Mammary epithelial cell (primary cell): ENCODE data around the gene PLA2G4E.

Experiments used
- CTCF ChIP-seq, 2 donors: IDR thresholded peaks in 1 of 2; conservative IDR thresholded peaks in 1 of 2; 2 replicates each; pipeline ENCODE4 v1.5.1; 2011 to 2012; ENCODE audit warnings: inconsistent platforms in 2 of 2, low read length in 2 of 2, mild to moderate bottlenecking in 2 of 2, control low read depth in 1 of 2, low read depth in 1 of 2; ENCODE audit not compliant: insufficient read depth in 1 of 2; ENCODE audit errors: extremely low read depth in 1 of 2
- EZH2 ChIP-seq: IDR thresholded peaks from 2 replicates; pipeline ENCODE4 v1.6.1; 2012; ENCODE audit warnings: low read length, inconsistent platforms, borderline replicate concordance

GRCh38 chr15:41965441-41966413 is 55.1 kb downstream of the PLA2G4E start:
- no peak for TF ChIP-seq CTCF (conservative IDR thresholded peaks at IDR 0.05 in 1 of 2, IDR thresholded peaks at IDR 0.05 in 1 of 2; ENCODE audit: extremely low read depth in 1 of 2, insufficient read depth in 1 of 2, low read depth in 1 of 2, low read length in 2 of 2)
- no peak for TF ChIP-seq EZH2
